ENCODE data around the gene PLEKHH3. TPM values are rescaled to one million over a fixed set of nuclear protein-coding genes. Genes with fewer than 3 reads are reported as not detected.

PLEKHH3 gene
- total RNA-seq: 1 to 10 TPM; 1.0 to 1.4 TPM

GRCh38 chr17:42676424-42677011 is at the start of gene PLEKHH3:
PLEKHH3 (minus strand) TSS chr17:42676994; CDS start chr17:42676563, 431 bp downstream.
- POLR2A ChIA-PET: no interaction called here
- CTCF ChIA-PET: interaction anchor here (0.6 to 4.4 kb wide), 5 partner anchors 10 to 98 kb away, joined by 3 to 33 read pairs (median 5); partner anchors contain the start of gene TUBG2

- CTCF ChIA-PET: interaction anchor here (0.6 to 1.9 kb wide), 2 partner anchors 38 to 49 kb away, joined by 3 to 6 read pairs; no protein-coding TSS in a partner anchor
These were observed 48.3 kb upstream of the PLEKHH3 start for GRCh38 chr17:42725143-42725542.

GRCh38 chr17:42723636-42724035 is 46.8 kb upstream of the PLEKHH3 start:
- ChIA-PET CTCF (no interaction called here), POLR2A (no interaction called here)

More at GRCh38 chr17:42725143-42725542, 48.3 kb upstream of the PLEKHH3 start:
- POLR2A ChIA-PET: no interaction called here

- ChIA-PET CTCF (interaction anchor here (1.7 kb wide), 1 partner anchor 103 kb away, joined by 7 read pairs; the partner anchor contains the start of gene BECN1), POLR2A (no interaction called here)
These were observed 44.3 kb upstream of the PLEKHH3 start for GRCh38 chr17:42720996-42721583.

GRCh38 chr17:42709561-42709960 is 32.8 kb upstream of the PLEKHH3 start:
- POLR2A ChIA-PET: interaction anchor here (0.6 kb wide), 1 partner anchor 293 kb away, joined by 4 read pairs; no protein-coding TSS in a partner anchor

GRCh38 chr17:42708588-42708987 is 31.8 kb upstream of the PLEKHH3 start:
- ChIA-PET POLR2A (interaction anchor here (0.6 kb wide), 1 partner anchor 11 kb away, joined by 6 read pairs; no protein-coding TSS in a partner anchor), CTCF (no interaction called here)

More at GRCh38 chr17:42709561-42709960, 32.8 kb upstream of the PLEKHH3 start:
- CTCF ChIA-PET: no interaction called here

GRCh38 chr17:42706732-42707131 is 29.9 kb upstream of the PLEKHH3 start:
- CTCF ChIA-PET: no interaction called here
- POLR2A ChIA-PET: interaction anchor here (0.7 kb wide), 1 partner anchor 8 kb away, joined by 3 read pairs; no protein-coding TSS in a partner anchor

GRCh38 chr17:42704837-42705494 is 28.2 kb upstream of the PLEKHH3 start:
- ChIA-PET POLR2A (interaction anchor here (0.7 kb wide), 1 partner anchor 139 kb away, joined by 4 read pairs; the partner anchor contains the start of gene AOC2), CTCF (no interaction called here)

- POLR2A ChIA-PET: interaction anchor here (0.7 kb wide), 1 partner anchor 140 kb away, joined by 4 read pairs; the partner anchor contains the start of gene AOC2
- CTCF ChIA-PET: interaction anchor here (1.4 kb wide), 1 partner anchor 126 kb away, joined by 3 read pairs; no protein-coding TSS in a partner anchor
These were observed 27.7 kb upstream of the PLEKHH3 start for GRCh38 chr17:42704490-42704836.

- ChIA-PET POLR2A (no interaction called here), CTCF (interaction anchor here (0.6 kb wide), 1 partner anchor 1083 kb away, joined by 3 read pairs; no protein-coding TSS in a partner anchor)
These were observed 25.7 kb upstream of the PLEKHH3 start for GRCh38 chr17:42702446-42702845.

- CTCF ChIA-PET: interaction anchor here (1.9 kb wide), 1 partner anchor 18 kb away, joined by 4 read pairs; no protein-coding TSS in a partner anchor
- POLR2A ChIA-PET: no interaction called here
These were observed 23.9 kb upstream of the PLEKHH3 start for GRCh38 chr17:42700586-42701289.

- ChIA-PET CTCF (interaction anchor here (1.9 kb wide), 1 partner anchor 16 kb away, joined by 4 read pairs; no protein-coding TSS in a partner anchor), POLR2A (no interaction called here)
These were observed 22.6 kb upstream of the PLEKHH3 start for GRCh38 chr17:42699415-42699740.

- CTCF ChIA-PET: interaction anchor here (1.9 kb wide), 1 partner anchor 16 kb away, joined by 4 read pairs; no protein-coding TSS in a partner anchor
- POLR2A ChIA-PET: no interaction called here
These were observed 22.1 kb upstream of the PLEKHH3 start for GRCh38 chr17:42698736-42699414.

GRCh38 chr17:42697108-42697811 is 20.5 kb upstream of the PLEKHH3 start:
- ChIA-PET CTCF (no interaction called here), POLR2A (interaction anchor here (0.6 kb wide), 1 partner anchor 11 kb away, joined by 6 read pairs; no protein-coding TSS in a partner anchor)

- POLR2A ChIA-PET: no interaction called here
These were observed 18.7 kb upstream of the PLEKHH3 start for GRCh38 chr17:42695500-42695899.

GRCh38 chr17:42694524-42694923 is 17.7 kb upstream of the PLEKHH3 start:
- ChIA-PET POLR2A (no interaction called here), CTCF (interaction anchor here (2.5 kb wide), 1 partner anchor 11 kb away, joined by 6 read pairs; no protein-coding TSS in a partner anchor)

More at GRCh38 chr17:42695500-42695899, 18.7 kb upstream of the PLEKHH3 start:
- CTCF ChIA-PET: no interaction called here

- ChIA-PET POLR2A (interaction anchor here (1.0 kb wide), 1 partner anchor 15 kb away, joined by 4 read pairs; no protein-coding TSS in a partner anchor), CTCF (interaction anchor here (0.7 to 2.5 kb wide), 2 partner anchors 9 to 655 kb away, joined by 3 to 6 read pairs; no protein-coding TSS in a partner anchor)
These were observed 15.7 kb upstream of the PLEKHH3 start for GRCh38 chr17:42692489-42692888.

- ChIA-PET POLR2A (no interaction called here), CTCF (no interaction called here)
These were observed 14.3 kb upstream of the PLEKHH3 start for GRCh38 chr17:42691021-42691545.
